ENCODE data around the gene PPP1R9B.

Gene PPP1R9B, protein sequence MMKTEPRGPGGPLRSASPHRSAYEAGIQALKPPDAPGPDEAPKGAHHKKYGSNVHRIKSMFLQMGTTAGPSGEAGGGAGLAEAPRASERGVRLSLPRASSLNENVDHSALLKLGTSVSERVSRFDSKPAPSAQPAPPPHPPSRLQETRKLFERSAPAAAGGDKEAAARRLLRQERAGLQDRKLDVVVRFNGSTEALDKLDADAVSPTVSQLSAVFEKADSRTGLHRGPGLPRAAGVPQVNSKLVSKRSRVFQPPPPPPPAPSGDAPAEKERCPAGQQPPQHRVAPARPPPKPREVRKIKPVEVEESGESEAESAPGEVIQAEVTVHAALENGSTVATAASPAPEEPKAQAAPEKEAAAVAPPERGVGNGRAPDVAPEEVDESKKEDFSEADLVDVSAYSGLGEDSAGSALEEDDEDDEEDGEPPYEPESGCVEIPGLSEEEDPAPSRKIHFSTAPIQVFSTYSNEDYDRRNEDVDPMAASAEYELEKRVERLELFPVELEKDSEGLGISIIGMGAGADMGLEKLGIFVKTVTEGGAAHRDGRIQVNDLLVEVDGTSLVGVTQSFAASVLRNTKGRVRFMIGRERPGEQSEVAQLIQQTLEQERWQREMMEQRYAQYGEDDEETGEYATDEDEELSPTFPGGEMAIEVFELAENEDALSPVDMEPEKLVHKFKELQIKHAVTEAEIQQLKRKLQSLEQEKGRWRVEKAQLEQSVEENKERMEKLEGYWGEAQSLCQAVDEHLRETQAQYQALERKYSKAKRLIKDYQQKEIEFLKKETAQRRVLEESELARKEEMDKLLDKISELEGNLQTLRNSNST

DNA sequence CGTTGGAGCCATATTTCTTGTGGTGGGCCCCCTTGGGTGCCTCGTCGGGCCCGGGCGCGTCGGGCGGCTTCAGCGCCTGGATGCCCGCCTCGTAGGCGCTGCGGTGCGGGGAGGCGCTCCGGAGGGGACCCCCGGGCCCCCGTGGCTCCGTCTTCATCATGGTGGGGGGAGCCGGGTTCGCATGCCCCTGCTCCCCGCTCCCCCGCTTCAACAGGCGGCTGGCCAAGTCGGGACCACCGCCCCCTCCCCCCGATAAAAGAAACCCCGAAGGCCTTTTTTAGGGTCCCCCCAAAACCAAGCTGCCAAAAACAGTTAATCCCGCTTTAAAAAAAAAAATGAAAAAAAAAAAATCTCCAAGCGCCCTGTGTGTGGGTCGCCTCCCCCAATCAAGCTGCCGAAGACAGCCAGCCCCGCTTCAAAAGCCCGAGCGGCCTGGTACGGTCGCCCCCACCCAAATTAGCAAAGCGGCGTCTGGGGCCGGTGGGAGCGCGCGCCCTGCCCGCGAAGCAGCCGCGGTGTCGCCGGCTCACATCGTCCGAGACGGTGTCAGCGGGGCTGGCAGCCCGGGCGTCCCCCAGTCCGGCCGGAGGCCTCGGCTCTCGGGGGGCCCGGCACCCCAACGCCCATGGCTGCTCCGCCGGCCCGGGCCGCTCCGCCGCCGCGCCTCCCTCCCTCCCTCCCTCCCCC is at the start of gene PPP1R9B:
PPP1R9B (minus strand) TSS at position 324 of the 687 bp plus-strand sequence; CDS start at position 160, 164 bp downstream.
- DNase-seq: no peak

DNA sequence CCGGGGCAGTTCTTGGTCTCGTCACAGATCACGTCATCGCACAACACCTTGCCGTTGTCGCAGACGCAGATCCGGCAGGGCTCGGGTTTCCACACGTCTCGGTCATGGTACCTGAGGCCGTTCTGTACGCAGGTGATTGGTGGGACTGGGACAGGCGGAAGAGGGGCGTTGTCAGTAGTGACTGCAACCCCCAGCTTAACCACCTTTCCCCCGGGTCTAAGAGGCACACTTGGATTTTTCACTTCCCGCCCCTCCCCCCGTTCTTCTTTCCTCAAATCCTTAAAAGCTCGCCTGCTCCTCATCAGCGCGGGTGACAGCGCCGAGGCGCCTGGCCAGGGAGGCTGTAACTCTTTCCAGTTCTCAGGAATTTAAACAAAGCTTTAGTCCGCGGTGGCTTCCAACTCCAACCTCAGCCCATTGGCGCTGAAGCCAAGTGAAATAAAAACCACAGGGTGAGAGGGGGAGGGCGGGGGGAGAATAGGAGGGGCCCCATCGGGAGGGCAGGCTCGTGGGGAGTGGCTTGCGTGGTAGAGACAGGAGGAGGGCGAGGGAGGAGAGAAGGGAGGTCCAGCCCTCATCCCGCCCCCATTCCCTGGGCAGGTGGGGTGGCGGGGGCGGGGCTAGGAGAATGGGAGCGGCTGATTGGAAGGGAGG is 49.5 kb upstream of the PPP1R9B start:
- DNase-seq: peak; percentile 53

DNA sequence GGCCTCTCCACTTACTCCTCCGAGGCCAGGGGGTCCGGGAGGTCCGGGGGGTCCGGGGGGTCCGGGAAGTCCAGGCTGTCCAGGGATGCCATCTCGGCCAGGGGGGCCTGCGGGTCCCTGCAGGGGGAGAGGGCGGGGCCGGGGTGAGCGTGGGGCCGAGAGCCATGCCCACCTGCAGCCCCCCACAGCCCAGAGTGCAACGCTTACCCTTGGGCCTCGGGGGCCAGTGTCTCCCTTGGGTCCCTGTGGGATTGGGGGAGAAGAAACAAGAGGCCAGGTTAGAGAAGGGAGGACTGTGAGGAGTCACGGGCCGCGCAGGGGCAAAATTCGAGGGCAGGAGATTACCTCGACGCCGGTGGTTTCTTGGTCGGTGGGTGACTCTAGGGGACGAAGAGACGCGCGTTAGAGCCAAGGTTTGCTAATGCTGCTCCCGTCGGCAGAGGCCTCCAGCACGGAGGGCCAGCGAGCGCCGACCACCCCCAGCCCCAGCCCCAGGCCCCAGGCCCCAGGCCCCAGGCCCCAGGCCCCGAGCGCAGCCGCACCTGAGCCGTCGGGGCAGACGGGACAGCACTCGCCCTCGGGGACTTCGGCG is 48.8 kb upstream of the PPP1R9B start:
- DNase-seq: no peak

DNA sequence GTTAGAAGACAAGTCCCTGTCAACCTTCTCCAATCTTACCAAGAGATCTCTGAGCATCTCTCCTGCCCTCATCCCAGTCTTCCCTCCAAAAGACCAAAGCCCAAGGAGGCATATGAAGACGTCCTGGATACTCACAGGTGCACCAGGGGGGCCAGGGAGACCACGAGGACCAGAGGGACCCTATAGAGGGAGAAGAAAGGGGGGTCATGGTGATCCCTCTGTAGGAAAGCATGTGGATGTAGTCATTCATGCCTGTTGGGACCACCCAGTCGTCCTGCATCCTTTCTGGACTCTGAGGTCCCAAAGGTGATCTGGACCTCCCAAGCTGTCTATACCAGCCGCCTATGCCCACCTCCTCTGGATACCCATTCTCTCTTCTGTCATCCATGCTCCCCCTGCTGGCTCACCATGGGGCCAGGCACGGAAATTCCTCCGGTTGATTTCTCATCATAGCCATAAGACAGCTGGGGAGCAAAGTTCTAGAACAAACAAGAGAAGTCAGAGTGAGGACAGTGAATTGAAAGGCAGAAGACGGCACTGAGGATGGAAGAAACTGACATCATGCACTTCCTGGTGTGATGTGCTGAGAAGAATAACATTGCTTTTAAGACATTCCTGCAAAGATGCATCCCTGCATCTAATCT is 47.7 kb upstream of the PPP1R9B start:
- DNase-seq: peak; percentile 61

DNA sequence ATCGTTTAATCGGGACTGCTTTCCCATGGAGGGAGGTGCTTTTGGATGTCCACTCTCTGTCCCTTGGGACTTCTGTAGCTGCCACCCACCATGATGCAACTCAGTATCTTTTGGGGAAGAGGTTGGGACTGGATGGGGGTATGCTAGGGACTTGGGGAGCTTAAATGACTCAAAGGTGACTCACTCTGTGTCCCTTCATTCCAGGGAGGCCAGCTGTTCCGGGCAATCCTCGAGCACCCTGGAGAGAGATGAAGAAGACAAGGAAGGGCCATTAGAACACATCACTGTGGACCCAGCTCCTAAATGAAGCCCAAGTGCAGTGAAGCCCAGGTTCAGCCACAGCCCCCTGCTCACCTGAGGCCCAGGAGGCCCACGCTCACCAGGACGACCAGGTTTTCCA is 46.3 kb upstream of the PPP1R9B start:
- no peak for DNase-seq

DNA sequence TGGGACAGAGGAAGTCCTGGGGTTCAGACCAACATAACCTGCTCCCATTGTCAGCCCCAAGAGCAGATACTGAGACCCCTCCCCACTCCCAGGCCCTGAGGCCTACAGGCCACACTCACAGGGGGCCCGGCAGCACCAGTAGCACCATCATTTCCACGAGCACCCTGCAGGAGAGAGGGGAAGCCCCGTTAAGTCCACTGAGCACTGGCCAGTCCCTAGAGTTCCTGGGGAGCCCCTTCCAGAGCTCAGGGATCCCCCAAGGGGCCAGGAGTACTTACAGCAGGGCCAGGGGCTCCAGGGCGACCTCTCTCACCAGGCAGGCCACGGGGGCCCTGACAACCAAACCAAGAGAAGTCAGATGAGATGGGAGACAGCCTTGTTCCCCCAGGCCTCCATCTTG is 45.6 kb upstream of the PPP1R9B start:
- DNase-seq: no peak

DNA sequence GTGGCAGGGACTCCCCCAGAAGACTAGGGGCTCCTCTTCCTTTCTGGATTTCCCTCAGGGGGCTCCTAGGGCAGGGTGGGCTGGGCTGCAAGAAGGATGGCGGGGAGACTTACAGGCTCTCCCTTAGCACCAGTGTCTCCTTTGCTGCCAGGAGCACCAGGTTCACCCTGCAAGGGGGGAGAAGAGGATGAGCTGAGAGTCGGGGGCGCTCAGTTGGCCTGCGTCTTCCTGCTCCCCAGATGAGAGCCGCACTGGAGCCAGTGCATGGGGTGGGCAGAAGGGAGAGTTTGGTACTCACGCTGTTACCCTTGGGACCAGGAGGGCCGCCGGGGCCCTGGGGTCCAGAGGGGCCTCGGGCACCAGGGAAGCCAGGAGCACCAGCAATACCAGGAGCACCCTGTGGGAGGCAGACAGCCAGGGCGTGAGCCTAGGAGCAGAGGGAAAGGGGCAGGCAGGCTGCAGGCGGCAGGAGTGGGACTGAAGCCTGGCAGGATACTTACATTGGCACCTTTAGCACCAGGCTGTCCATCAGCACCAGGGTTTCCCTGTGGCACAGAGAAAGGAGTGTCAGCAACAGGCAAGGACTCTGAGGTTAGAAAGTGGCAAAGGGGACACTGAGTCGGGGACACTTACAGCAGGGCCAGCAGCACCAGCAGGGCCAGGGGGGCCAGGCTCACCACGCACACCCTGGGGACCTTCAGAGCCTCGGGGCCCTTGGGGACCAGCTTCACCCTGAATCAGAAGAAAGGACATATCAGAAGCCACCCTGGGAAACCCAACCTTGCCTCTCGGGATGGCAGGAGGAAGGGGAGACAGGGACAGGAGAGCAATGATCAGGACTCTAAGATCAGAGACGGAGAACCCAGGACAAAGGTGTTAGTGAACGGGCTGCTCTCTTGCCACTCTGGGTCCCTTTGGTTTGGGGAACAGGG is 44.7 kb upstream of the PPP1R9B start:
- DNase-seq: no peak

DNA sequence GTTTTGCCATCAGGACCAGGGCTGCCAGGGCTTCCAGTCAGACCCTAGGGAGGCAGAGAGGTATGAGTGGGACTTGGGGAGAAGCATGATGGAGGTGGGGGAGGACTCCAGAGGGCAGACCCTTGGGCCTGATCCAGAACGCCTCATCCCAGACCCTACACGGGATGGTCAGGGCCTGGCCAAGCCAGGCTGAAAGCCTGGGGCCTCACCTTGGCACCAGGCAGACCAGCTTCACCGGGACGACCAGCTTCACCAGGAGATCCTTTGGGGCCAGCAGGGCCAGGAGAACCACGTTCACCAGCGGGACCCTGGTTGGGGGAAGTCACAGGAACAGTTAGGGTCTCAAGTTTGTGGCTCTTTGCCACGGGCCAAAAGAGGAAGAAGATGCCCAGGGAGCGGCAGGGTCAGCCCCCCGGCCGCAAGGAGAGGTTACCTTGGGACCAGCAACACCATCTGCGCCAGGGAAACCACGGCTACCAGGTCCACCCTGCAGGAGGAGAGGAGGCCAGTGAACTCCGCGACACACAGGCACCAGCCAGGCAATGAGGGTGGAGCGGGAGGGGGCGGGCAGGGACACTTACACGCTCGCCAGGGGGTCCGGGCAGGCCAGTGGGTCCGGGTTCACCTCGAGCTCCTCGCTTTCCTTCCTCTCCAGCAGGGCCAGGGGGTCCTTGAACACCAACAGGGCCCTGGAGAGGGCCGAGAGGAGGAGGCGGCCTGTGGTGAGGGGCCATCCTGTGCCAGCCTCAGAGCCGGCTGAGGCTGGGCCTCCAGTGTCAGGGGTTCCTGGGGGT is 43.9 kb upstream of the PPP1R9B start:
- DNase-seq: no peak

DNA sequence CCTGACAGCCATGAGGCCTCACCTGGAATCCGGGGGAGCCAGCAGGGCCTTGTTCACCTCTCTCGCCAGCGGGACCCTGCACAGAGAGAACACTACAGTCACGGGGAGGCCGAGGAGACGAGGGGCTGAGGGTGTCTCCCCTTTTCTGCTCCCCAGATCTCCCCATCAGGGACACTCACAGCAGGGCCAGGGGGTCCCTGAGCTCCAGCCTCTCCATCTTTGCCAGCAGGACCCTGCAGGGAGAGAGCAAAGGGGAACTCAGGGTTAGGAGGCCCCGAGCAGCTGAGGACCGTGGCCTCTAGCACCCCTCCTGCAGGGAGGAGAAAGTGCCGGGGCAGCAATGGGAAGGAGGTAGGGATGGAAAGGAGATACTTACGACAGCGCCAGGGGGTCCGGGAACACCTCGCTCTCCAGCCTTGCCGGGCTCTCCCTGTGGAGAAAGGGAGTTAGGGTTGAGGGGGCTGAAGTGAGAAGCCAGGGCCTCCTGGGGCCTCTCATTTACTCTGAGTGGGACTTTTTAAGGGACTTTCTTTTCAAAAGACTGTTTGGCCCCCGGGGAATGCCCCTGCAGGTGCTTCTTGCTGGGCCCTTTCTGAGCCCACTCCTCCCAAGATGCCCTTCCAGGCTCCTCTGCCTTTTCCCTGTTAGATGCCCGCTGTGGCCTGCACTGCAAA is 42.3 kb upstream of the PPP1R9B start:
- DNase-seq: no peak

DNA sequence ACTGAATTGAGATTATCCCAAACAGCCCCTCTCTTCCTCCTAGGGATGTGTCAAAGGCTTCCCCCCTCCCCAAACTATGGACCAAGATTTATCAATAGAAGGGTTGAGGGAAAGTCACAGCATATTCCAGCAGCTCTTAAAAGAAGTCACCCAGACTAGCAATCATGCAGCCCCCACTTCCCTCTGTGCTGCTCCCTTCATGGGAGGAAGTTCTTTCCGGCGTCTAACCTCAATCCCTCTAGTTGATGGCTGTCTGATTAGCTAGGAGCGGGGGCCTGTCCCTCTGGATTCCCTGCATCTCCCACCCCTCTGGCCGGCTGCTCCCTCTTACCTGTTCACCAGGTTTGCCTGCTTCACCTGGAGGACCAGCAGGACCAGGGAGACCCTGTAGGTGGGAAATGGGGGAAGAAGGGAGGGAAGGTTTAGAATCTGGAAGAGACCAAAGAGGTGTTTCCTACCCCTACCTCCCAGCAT is 41.7 kb upstream of the PPP1R9B start:
- no peak for DNase-seq

DNA sequence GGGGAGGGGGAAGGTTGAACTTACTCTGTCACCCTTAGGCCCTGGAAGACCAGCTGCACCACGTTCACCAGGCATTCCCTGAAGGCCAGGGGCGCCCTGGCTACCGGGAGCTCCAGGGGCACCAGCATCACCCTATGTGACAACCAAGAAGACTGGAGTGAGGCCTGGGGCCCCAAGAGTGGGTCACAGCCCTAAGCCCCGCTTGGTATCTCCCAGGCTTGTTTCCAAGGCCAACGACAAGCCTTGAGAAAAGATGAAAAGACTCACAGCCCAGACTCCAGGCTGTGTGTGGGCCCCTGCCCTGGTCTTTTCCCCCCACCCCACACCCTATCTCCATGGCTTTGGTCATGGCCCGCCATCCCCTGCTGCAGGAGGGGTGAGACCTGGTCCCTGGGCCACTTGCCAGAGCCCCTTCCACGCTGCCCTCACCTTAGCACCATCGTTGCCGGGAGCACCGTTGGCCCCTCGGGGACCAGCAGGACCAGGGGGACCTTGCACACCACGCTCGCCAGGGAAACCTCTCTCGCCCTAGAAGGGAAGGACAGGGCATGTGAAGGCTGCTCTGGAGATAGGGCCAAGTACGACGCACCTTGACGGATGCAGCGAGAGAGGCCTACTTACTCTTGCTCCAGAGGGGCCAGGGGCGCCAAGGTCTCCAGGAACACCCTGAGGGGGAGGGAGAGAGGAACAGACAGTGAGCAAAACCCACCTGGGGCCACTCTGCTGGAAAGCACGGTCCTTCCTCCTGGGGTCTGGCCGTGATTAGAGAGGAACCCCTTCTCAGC is 41.1 kb upstream of the PPP1R9B start:
- no peak for DNase-seq

DNA sequence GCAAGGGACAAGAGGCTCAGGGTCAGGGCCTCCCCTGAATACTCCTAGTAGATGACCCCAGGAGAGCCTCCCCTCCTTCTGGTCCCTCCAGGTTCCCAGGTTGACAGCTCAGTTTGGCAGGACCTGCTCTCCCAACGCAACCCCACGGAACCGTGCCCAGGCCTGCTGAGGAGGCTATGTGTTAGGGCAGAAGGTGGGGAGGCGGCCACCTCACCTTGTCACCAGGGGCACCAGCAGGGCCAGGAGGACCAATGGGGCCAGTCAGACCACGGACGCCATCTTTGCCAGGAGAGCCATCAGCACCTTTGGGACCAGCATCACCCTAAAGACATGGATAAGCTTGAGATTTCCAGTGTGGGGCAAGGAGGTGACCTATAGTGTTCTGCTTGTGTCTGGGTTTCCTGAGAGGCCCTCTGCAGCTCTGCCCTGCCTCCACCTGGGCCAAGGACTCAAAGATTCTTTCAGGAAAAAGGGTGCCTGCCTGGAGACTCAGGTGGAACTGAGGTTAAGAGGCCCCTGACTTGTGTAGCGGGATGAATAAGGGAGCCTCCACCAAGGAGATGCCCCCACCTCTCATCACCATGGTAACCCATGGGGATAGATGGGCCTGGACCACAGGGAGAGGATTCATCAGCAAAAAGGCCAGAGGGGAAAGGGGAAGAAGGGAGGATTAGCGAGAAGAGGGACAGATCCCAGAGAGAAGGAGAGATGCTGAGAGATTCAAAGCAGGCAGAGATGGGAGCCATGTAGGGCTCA is 40.3 kb upstream of the PPP1R9B start:
- DNase-seq: no peak

DNA sequence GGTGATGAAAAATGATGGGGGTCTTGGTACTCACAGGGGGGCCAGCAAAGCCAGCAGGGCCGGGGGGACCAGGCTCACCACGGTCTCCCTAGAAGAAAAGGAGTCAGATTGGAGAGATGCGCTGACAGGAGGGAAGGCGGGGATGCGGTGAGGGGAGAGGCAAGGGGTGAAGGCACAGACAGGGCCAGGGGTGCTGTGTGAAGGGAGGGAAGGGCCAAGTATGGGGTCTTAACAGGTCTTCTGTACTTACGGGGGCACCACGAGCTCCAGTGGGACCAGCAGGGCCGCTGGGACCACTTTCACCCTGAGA is 39.8 kb upstream of the PPP1R9B start:
- no peak for DNase-seq

DNA sequence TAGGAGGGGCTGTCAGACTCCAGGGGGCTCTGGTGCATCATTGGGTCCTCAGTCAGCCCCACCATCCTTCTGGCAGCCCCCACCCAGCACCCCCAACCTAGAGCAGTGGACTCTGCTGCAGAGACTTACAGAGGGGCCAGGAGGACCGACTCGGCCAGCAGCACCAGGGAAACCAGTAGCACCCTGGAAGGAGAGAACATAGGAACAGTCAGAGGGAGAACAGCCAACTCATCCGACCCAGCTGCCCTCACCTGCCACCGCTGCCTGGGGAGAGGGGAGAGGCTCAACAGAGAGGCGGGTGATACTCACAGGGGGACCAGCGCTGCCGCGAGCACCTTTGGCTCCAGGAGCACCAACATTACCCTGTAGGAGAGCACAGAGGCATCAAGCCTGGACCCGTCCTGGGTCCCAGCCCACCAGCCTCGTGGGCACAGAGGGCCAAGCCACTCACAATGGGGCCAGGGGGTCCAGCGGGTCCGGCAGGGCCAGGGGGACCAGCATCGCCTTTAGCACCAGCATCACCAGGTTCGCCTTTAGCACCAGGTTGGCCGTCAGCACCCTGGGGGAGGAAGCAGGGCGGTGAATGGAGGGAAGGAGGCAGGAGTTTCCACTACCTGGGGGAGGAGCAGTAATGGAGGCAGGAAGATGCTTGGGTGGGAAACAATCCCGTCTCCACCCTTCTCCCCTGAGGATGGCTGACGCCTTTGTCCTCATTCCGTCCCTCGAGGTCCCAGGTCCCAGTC is 39.2 kb upstream of the PPP1R9B start:
- no peak for DNase-seq

DNA sequence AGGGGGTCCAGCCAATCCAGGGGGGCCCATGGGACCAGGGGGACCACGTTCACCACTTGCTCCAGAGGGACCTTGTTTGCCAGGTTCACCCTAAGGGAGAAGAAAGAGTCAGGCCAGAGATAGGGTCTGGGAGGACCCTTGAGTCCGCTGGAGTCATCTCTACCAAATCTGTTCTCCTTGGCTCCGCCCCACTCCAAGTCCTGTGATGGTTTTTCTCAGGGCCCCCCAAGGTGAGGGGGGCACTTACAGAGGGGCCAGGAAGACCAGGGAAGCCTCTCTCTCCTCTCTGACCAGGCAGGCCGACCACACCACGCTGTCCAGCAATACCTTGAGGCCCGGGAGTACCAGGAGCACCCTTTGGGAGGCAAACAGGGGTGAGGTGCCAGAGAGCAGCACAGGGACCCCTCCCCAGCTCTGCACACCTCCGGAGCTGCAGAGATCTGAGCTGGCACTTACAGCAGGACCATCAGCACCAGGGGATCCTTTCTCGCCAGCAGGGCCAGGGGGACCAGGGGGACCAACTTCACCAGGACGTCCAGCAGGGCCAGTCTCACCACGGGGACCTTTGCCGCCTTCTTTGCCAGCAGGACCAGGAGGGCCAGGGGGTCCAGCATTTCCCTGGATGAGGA is 38.6 kb upstream of the PPP1R9B start:
- no peak for DNase-seq

DNA sequence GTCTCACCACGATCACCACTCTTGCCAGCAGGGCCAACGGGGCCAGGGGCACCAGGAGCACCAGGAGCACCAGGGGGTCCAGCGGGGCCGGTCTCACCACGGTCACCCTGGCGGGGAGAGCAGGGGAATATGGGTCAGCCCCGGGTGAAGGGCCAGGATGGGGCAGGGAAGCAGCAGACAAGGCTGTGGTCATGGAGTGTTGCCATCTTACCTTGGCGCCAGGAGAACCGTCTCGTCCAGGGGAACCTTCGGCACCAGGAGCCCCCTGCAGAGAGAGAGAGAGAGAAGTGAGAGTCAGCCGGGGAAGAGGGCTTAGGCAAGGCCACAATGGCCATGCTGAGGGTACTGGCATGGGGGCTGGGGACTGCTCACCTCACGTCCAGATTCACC is 38.0 kb upstream of the PPP1R9B start:
- DNase-seq: no peak
